Panc1 (cell line): ENCODE measurements around the gene PIEZO1.

Experiments
- CTCF ChIP-seq: fragments of 450-650 bp; IDR thresholded peaks from 2 replicates; pipeline ENCODE4 v1.5.1; 2017; ENCODE audit warnings: mild to moderate bottlenecking
- POLR2AphosphoS5 ChIP-seq: IDR thresholded peaks from 2 replicates; pipeline ENCODE4 v1.6.1; 2012; ENCODE audit warnings: mild to moderate bottlenecking, low read depth, low read length, moderate library complexity

GRCh38 chr16:88739139-88739976, 45.7 kb downstream of the PIEZO1 start:
- TF ChIP-seq CTCF (no peak), POLR2AphosphoS5 (no peak)
